HCT116 (cell line): ENCODE measurements around the gene NHERF1. TPM values are rescaled to one million over a fixed set of nuclear protein-coding genes. Genes with fewer than 3 reads are reported as not detected.

ENCODE experiments used
- ATAC-seq: fragments of 200-7000 bp; cut with Tn5 transposase; 2 replicates; pipeline ENCODE4 v1.9.1; 2020; ENCODE audit warnings: mild to moderate bottlenecking, moderate library complexity
- BruUV-seq: library from RNA; stranded (reverse); fragments of 400-500 nt; replicated peaks from 2 replicates; lab custom pipeline; 2021; lab: Mats Ljungman, UMichigan
- CTCF ChIA-PET: fragments of 300-600 bp; sonication (Branson Sonifier 250); formaldehyde crosslinking; loops from one replicate; lab custom pipeline; 2021; ENCODE audit warnings: antibody characterized with exemption; lab: Charles Lee
- POLR2A ChIA-PET: fragments of 300-600, 350-600 bp; sonication (Branson Sonifier 250); formaldehyde crosslinking; loops from one replicate; lab custom pipeline; 2021; ENCODE audit warnings: antibody characterized with exemption; lab: Charles Lee
- RAD21 ChIA-PET, 2 experiments: fragments of 300-600 bp; sonication (Branson Sonifier 250); formaldehyde crosslinking; loops; one replicate each; lab custom pipeline; 2023; ENCODE audit warnings: low total read pairs in 2 of 2; ENCODE audit not compliant: uncharacterized antibody in 2 of 2, unreplicated experiment in 2 of 2, low non-redundant PET in 1 of 2; lab: Charles Lee
- DNase-seq: peaks from one replicate; pipeline ENCODE4 v3.0.0-alpha.2; 2010; ENCODE audit warnings: low read depth, low spot score
- H2AFZ ChIP-seq: fragments of 200-600 bp; shearing (Covaris generic), sonication (generic); 2 replicates; pipeline ENCODE4 v1.6.1; 2017; ENCODE audit warnings: low read depth, mixed run types, mixed read lengths, antibody characterized with exemption, low read length; ENCODE audit not compliant: poor library complexity, severe bottlenecking
- H3K27ac ChIP-seq: 2 replicates; pipeline ENCODE4 v1.5.1; 2012; ENCODE audit warnings: low read depth, low read length
- H3K27me3 ChIP-seq: fragments of 200-600 bp; sonication (generic); 2 replicates; pipeline ENCODE4 v1.6.1; 2016; ENCODE audit warnings: mixed run types, low read length, mixed read lengths; ENCODE audit not compliant: insufficient read depth
- H3K36me3 ChIP-seq, 2 experiments: fragments of 200-500 bp in 1 of 2; fragments of 200-600 bp in 1 of 2; sonication (Bioruptor generic) in 1 of 2; sonication (generic) in 1 of 2; 2 replicates each; pipeline versions ENCODE4 v1.5.1 to v1.6.1; 2014 to 2016; ENCODE audit warnings: low read length in 2 of 2, inconsistent platforms in 1 of 2, mixed read lengths in 1 of 2, mixed run types in 1 of 2; ENCODE audit not compliant: insufficient read depth in 2 of 2, control insufficient read depth in 1 of 2
- H3K4me1 ChIP-seq, 2 experiments: fragments of 200-600 bp in 1 of 2; sonication (generic) in 1 of 2; 2 replicates each; pipeline versions ENCODE4 v1.5.1 to v1.6.1; 2012 to 2017; ENCODE audit warnings: low read length in 2 of 2, inconsistent platforms in 1 of 2, mild to moderate bottlenecking in 1 of 2, mixed read lengths in 1 of 2, mixed run types in 1 of 2, moderate library complexity in 1 of 2; ENCODE audit not compliant: insufficient read depth in 2 of 2, control insufficient read depth in 1 of 2
- H3K4me2 ChIP-seq: fragments of 200-600 bp; sonication (generic); 2 replicates; pipeline ENCODE4 v1.6.1; 2017; ENCODE audit warnings: mixed run types, low read length, mixed read lengths
- H3K4me3 ChIP-seq, 2 experiments: fragments of 200-600 bp in 1 of 2; sonication (generic) in 1 of 2; replicated peaks in 1 of 2; 2 replicates each; pipeline ENCODE4 v1.5.1; 2011 to 2016; ENCODE audit warnings: low read length in 2 of 2, control low read depth in 1 of 2, low read depth in 1 of 2, mild to moderate bottlenecking in 1 of 2, mixed read lengths in 1 of 2, mixed run types in 1 of 2
- H3K79me2 ChIP-seq: fragments of 200-600 bp; sonication (generic); 2 replicates; pipeline ENCODE4 v1.6.1; 2017; ENCODE audit warnings: mild to moderate bottlenecking, mixed run types, low read length, moderate library complexity, mixed read lengths; ENCODE audit not compliant: insufficient read depth
- H3K9ac ChIP-seq: fragments of 200-600 bp; sonication (generic); 2 replicates; pipeline ENCODE4 v1.6.1; 2016; ENCODE audit warnings: low read length, mixed read lengths
- H3K9me2 ChIP-seq: fragments of 200-600 bp; sonication (generic), shearing (Covaris generic); 2 replicates; pipeline ENCODE4 v1.6.1; 2017; ENCODE audit warnings: mixed run types, mild to moderate bottlenecking, moderate library complexity; ENCODE audit not compliant: insufficient read depth
- H3K9me3 ChIP-seq, 2 experiments: fragments of 200-500 bp in 1 of 2; fragments of 200-600 bp in 1 of 2; sonication (Bioruptor generic) in 1 of 2; sonication (generic) in 1 of 2; 2 replicates each; pipeline ENCODE4 v1.6.1; 2014 to 2017; ENCODE audit warnings: low read length in 2 of 2, mixed read lengths in 2 of 2, inconsistent platforms in 1 of 2, low read depth in 1 of 2, mild to moderate bottlenecking in 1 of 2, mixed run types in 1 of 2, moderate library complexity in 1 of 2; ENCODE audit not compliant: control insufficient read depth in 1 of 2, insufficient read depth in 1 of 2
- H4K20me1 ChIP-seq: fragments of 200-600 bp; sonication (generic), shearing (Covaris generic); 2 replicates; pipeline ENCODE4 v1.6.1; 2017; ENCODE audit warnings: mixed run types, mild to moderate bottlenecking, moderate library complexity; ENCODE audit not compliant: insufficient read depth
- ATF3 ChIP-seq: IDR thresholded peaks from 2 replicates; pipeline ENCODE4 v1.6.1; 2012
- CTCF ChIP-seq, 3 experiments: fragments of 200-600 bp in 1 of 3; sonication (generic) in 1 of 3; IDR thresholded peaks in 2 of 3; conservative IDR thresholded peaks in 1 of 3; 2 replicates each; pipeline ENCODE4 v1.5.1; 2012 to 2017; ENCODE audit warnings: low read depth in 2 of 3, low read length in 2 of 3, antibody characterized with exemption in 1 of 3, borderline replicate concordance in 1 of 3, control low read depth in 1 of 3, mild to moderate bottlenecking in 1 of 3, mixed read lengths in 1 of 3, mixed run types in 1 of 3, moderate library complexity in 1 of 3; ENCODE audit not compliant: insufficient read depth in 1 of 3
- EGR1 ChIP-seq: IDR thresholded peaks from 2 replicates; pipeline ENCODE4 v1.6.1; 2012; ENCODE audit warnings: low read depth
- ELF1 ChIP-seq: IDR thresholded peaks from 2 replicates; pipeline ENCODE4 v1.6.1; 2012; ENCODE audit warnings: low read depth, borderline replicate concordance
- EZH2phosphoT487 ChIP-seq: fragments of 200-600 bp; IDR thresholded peaks from 2 replicates; pipeline ENCODE4 v1.6.1; 2018; ENCODE audit warnings: antibody characterized with exemption, borderline replicate concordance
- JUND ChIP-seq: IDR thresholded peaks from 2 replicates; pipeline ENCODE4 v1.6.1; 2012
- POLR2A ChIP-seq: IDR thresholded peaks from 2 replicates; pipeline ENCODE4 v1.7.0; 2011; ENCODE audit warnings: borderline replicate concordance; ENCODE audit not compliant: insufficient read depth, insufficient read length; ENCODE audit errors: extremely low read depth
- POLR2AphosphoS5 ChIP-seq: IDR thresholded peaks from 2 replicates; pipeline ENCODE4 v1.6.1; 2011; ENCODE audit warnings: mild to moderate bottlenecking, low read depth, low read length, moderate library complexity
- RAD21 ChIP-seq: IDR thresholded peaks from 2 replicates; pipeline ENCODE4 v1.6.1; 2012; ENCODE audit warnings: low read depth, mild to moderate bottlenecking
- SIN3A ChIP-seq: IDR thresholded peaks from 2 replicates; pipeline ENCODE4 v1.6.1; 2012; ENCODE audit warnings: low read depth
- SP1 ChIP-seq: IDR thresholded peaks from 2 replicates; pipeline ENCODE4 v1.6.1; 2012; ENCODE audit warnings: low read depth
- SRF ChIP-seq: IDR thresholded peaks from 2 replicates; pipeline ENCODE4 v1.6.1; 2012; ENCODE audit warnings: low read depth
- TCF7L2 ChIP-seq: IDR thresholded peaks from 2 replicates; pipeline ENCODE4 v1.7.0; 2011; ENCODE audit warnings: borderline replicate concordance, inconsistent platforms; ENCODE audit not compliant: insufficient read depth, insufficient read length; ENCODE audit errors: extremely low read depth
- intact Hi-C: fragments of 100-400 bp; cut with micrococcal nuclease; formaldehyde crosslinking; loops from 2 replicates; pipeline ENCODE4 v1.10.0; 2022
- total RNA-seq: library from RNA; stranded (reverse); gene quantifications from one replicate; pipeline ENCODE4 v1.2.1, GENCODE V29; 2021; ENCODE audit not compliant: unreplicated experiment

The NHERF1 gene
- total RNA-seq, 1 experiment from 2014 or later, result 129 TPM

DNA sequence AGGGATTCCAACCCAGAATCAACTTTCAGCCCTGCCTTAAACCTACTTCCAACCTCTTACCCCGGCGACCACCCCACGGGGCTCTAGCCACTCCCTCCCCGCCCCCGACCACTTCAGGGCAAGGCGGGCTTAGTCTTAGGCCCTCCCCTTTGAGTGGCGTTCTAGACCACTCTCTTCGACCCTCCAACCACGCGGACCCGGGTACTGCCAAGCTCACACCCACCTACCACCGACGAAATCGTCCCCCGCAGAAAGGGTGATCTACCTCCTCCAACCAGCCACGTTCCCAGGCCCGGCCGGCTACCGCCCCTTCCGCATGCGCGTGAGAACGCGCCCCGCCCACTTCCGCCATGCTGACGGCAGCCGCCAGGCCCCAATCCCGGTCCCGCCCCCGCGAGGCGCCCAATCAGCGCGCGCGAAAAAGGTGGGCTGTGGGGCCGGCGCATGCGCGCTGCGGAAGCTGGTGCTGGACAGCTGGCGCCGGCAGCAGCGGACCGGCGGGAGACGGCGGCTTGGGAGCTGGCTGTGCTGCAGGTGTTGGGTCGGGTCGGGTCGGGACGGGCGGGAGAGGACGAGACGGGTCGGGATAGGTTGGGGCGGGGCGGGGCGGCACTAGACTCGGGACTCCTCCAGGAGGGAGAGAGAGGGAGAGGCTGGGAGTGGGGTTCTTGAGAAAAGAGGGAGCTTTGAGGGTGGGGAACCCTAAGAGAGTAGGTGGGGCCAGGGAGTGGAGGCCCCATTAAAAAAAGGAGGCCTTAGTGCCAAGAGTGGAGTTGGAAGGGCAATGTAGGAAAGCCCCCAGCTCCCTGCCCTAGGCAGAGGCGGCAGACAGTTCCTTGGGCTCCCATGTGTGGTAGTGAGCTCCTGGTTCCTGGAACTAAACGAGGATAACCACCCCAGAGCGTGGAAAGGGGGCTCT, 27.9 kb downstream of the NHERF1 start, which contains the start of gene NAT9 (continued):
- TF ChIP-seq POLR2AphosphoS5 (peak; percentile 87), SIN3A (peak; percentile 97), POLR2A (peak; percentile 82), ATF3 (no peak)

DNA sequence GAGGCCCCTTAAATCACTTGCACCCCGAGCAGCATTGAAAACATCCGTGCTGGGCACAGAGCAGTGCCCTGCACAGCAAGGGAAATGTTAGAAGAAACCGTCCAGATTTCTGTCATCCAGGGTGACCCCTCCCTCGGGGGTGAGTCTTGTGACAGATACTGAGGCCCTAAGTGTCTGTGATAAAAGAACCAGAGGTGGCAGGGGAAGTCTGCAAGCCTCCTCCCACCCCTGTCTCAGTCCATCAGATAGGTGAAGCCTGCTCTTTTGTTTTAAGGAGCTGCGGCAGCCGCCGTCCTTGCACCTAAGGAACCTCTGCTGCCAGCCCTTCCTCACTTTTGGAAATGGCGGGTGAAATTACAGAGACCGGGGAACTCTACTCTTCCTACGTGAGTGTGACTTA, 28.6 kb downstream of the NHERF1 start:
- H3K36me3 ChIP-seq, result peaks cover 7 to 22% of the 10 kb centered on the region in 2 experiments; a peak in 3 of 4 replicates
- ATAC-seq (no peak), DNase-seq (no peak)
- intact Hi-C loops, result loop anchor here (5.0 kb wide), 1 partner anchor 95 kb away; the partner anchor contains the start of gene FDXR
- no peaks in the 10 kb centered on the region for H3K9me2 ChIP-seq
- peak overlapping the region; percentile 97 for H3K4me2 ChIP-seq
- H3K27ac ChIP-seq, result no peak overlapping the region
- ChIA-PET CTCF (interaction anchor here (0.8 to 3.5 kb wide), 12 partner anchors 11 to 211 kb away, joined by 3 to 23 read pairs (median 6); partner anchors contain the start of gene RAB37), POLR2A (interaction anchor here (0.6 to 1.7 kb wide), 8 partner anchors 23 to 1722 kb away, joined by 3 to 6 read pairs (median 4); partner anchors contain the start of genes FDXR, MRPL58 and RAB37), RAD21 (interaction anchor here in 1 of 2 experiments (1.0 to 1.1 kb wide), 2 partner anchors 33 to 120 kb away, joined by 3 to 4 read pairs; no protein-coding TSS in a partner anchor)
- H3K4me3 ChIP-seq, result peak overlapping the region; percentile 75 to 79
- no peak for TF ChIP-seq POLR2AphosphoS5
- no peak for TF ChIP-seq JUND
- TF ChIP-seq CTCF (IDR thresholded peaks at IDR 0.05 in 2 of 3, conservative IDR thresholded peaks at IDR 0.05 in 1 of 3; ENCODE audit: borderline replicate concordance in 1 of 3, insufficient read depth in 1 of 3, low read depth in 2 of 3, low read length in 2 of 3), result no peak
- TF ChIP-seq EZH2phosphoT487, result no peak
- no peak for TF ChIP-seq SRF
- no peak for TF ChIP-seq EGR1
- no peak for TF ChIP-seq TCF7L2
- no peak for TF ChIP-seq RAD21
- no peak for TF ChIP-seq SP1
- TF ChIP-seq SIN3A, result no peak
- TF ChIP-seq ELF1, result no peak
- no peaks in the 10 kb centered on the region for H3K9me3 ChIP-seq
- H4K20me1 ChIP-seq, result no peaks in the 10 kb centered on the region
- peak overlapping the region; percentile 95 for H3K9ac ChIP-seq
- no peaks in the 10 kb centered on the region for H3K27me3 ChIP-seq
- H3K79me2 ChIP-seq, result peaks cover 53% of the 10 kb centered on the region
- peaks cover 9 to 16% of the 10 kb centered on the region in 2 experiments for H3K4me1 ChIP-seq
- no peak overlapping the region for H2AFZ ChIP-seq
- BruUV-seq, result TSS peak; percentile 40
